H9 (cell line): ENCODE measurements around the gene LGALS9. TPM values are rescaled to one million over a fixed set of nuclear protein-coding genes. Genes with fewer than 3 reads are reported as not detected.
A peak's percentile ranks its signal among the peaks of the same experiment; 100 is the strongest.
"Not testable (repeated sequence)": the region's sequence is repeated elsewhere in the genome, so short reads cannot be mapped to it uniquely, and the experiment has no call there.

Experiments
- DNase-seq: peaks from one replicate; pipeline ENCODE4 v3.0.0-alpha.2; 2017
- H2AFZ ChIP-seq: one replicate; pipeline ENCODE4 v1.6.1; 2013; ENCODE audit warnings: mild to moderate bottlenecking, low read length, control low read depth, moderate library complexity
- H2AK5ac ChIP-seq: 2 replicates; pipeline ENCODE4 v1.6.1; 2013; ENCODE audit warnings: low read length, control low read depth, mixed read lengths; ENCODE audit not compliant: insufficient read length
- H2BK120ac ChIP-seq: one replicate; pipeline ENCODE4 v1.6.1; 2013; ENCODE audit warnings: low read depth, mild to moderate bottlenecking, low read length, control low read depth, inconsistent platforms; ENCODE audit not compliant: poor library complexity, severe bottlenecking
- H2BK12ac ChIP-seq: 2 replicates; pipeline ENCODE4 v1.6.1; 2013; ENCODE audit warnings: low read length, control low read depth, mixed read lengths, low read depth; ENCODE audit not compliant: insufficient read length
- H2BK15ac ChIP-seq: 2 replicates; pipeline ENCODE4 v1.6.1; 2013; ENCODE audit warnings: low read depth, low read length, control low read depth
- H2BK20ac ChIP-seq: one replicate; pipeline ENCODE4 v1.6.1; 2013; ENCODE audit warnings: low read depth, mild to moderate bottlenecking, low read length, control low read depth, inconsistent platforms; ENCODE audit not compliant: poor library complexity, severe bottlenecking
- H2BK5ac ChIP-seq: 2 replicates; pipeline ENCODE4 v1.6.1; 2013; ENCODE audit warnings: low read length, control low read depth, mixed read lengths; ENCODE audit not compliant: insufficient read length
- H3K14ac ChIP-seq: 2 replicates; pipeline ENCODE4 v1.6.1; 2013; ENCODE audit warnings: low read length, control low read depth; ENCODE audit not compliant: insufficient read depth
- H3K18ac ChIP-seq: 2 replicates; pipeline ENCODE4 v1.6.1; 2013; ENCODE audit warnings: low read depth, mild to moderate bottlenecking, mixed read lengths, low read length, control low read depth; ENCODE audit not compliant: insufficient read length
- H3K23ac ChIP-seq: 2 replicates; pipeline ENCODE4 v1.6.1; 2013; ENCODE audit warnings: low read length, control low read depth, mixed read lengths, low read depth; ENCODE audit not compliant: insufficient read length
- H3K23me2 ChIP-seq: 2 replicates; pipeline ENCODE4 v1.6.1; 2013; ENCODE audit warnings: low read depth, mild to moderate bottlenecking, mixed read lengths, low read length, control low read depth; ENCODE audit not compliant: insufficient read length, poor library complexity, severe bottlenecking
- H3K27ac ChIP-seq: 2 replicates; pipeline ENCODE4 v1.5.1; 2013; ENCODE audit warnings: low read length, control low read depth, mixed read lengths, low read depth; ENCODE audit not compliant: insufficient read length
- H3K27me3 ChIP-seq: 2 replicates; pipeline ENCODE4 v1.6.1; 2013; ENCODE audit warnings: low read length, control low read depth, inconsistent platforms; ENCODE audit not compliant: insufficient read depth
- H3K4ac ChIP-seq: 2 replicates; pipeline ENCODE4 v1.6.1; 2013; ENCODE audit warnings: low read depth, mild to moderate bottlenecking, control low read depth, inconsistent platforms, low read length, moderate library complexity
- H3K4me1 ChIP-seq: 2 replicates; pipeline ENCODE4 v1.6.1; 2013; ENCODE audit warnings: low read length, control low read depth, inconsistent platforms; ENCODE audit not compliant: insufficient read depth
- H3K4me2 ChIP-seq: 2 replicates; pipeline ENCODE4 v1.6.1; 2013; ENCODE audit warnings: low read length, control low read depth, mixed read lengths; ENCODE audit not compliant: insufficient read length, insufficient read depth
- H3K56ac ChIP-seq: 2 replicates; pipeline ENCODE4 v1.6.1; 2013; ENCODE audit warnings: low read depth, mild to moderate bottlenecking, mixed read lengths, low read length, control low read depth; ENCODE audit not compliant: insufficient read length
- H3K79me1 ChIP-seq: 2 replicates; pipeline ENCODE4 v1.6.1; 2013; ENCODE audit warnings: low read depth, mild to moderate bottlenecking, moderate library complexity, low read length, control low read depth, inconsistent platforms; ENCODE audit not compliant: insufficient read depth, poor library complexity, severe bottlenecking
- H3K79me2 ChIP-seq: 2 replicates; pipeline ENCODE4 v1.6.1; 2013; ENCODE audit warnings: low read length, control low read depth, inconsistent platforms; ENCODE audit not compliant: insufficient read depth
- H3K9ac ChIP-seq: 2 replicates; pipeline ENCODE4 v1.6.1; 2013; ENCODE audit warnings: low read length, control low read depth, mixed read lengths; ENCODE audit not compliant: insufficient read length; ENCODE audit errors: extremely low read depth
- H3K9me3 ChIP-seq: one replicate; pipeline ENCODE4 v1.6.1; 2013; ENCODE audit warnings: low read depth, low read length, inconsistent platforms; ENCODE audit not compliant: control insufficient read depth
- H3T11ph ChIP-seq: one replicate; pipeline ENCODE4 v1.6.1; 2013; ENCODE audit warnings: mild to moderate bottlenecking, low read length, control low read depth, inconsistent platforms
- H4K20me1 ChIP-seq: one replicate; pipeline ENCODE4 v1.6.1; 2013; ENCODE audit not compliant: control insufficient read depth, insufficient read length, insufficient read depth
- H4K5ac ChIP-seq: 2 replicates; pipeline ENCODE4 v1.6.1; 2013; ENCODE audit warnings: low read depth, mild to moderate bottlenecking, mixed read lengths, low read length, control low read depth; ENCODE audit not compliant: insufficient read length
- H4K8ac ChIP-seq: replicated peaks from 2 replicates; pipeline ENCODE4 v1.6.1; 2013; ENCODE audit warnings: low read length, control low read depth, mixed read lengths, low read depth; ENCODE audit not compliant: insufficient read length
- H4K91ac ChIP-seq: 2 replicates; pipeline ENCODE4 v1.6.1; 2013; ENCODE audit warnings: low read depth, mild to moderate bottlenecking, moderate library complexity, mixed read lengths, low read length, control low read depth; ENCODE audit not compliant: insufficient read length
- H3K27ac Mint-ChIP-seq, 3 experiments: 2 replicates in 2 of 3; 3 replicates in 1 of 3; pipeline ENCODE4 v1.8.0; 2020 to 2021; ENCODE audit warnings: mixed read lengths in 3 of 3, mild to moderate bottlenecking in 1 of 3, moderate library complexity in 1 of 3
- H3K27me3 Mint-ChIP-seq: 2 replicates; pipeline ENCODE4 v1.8.0; 2021; ENCODE audit warnings: low read depth, mild to moderate bottlenecking, moderate library complexity, mixed read lengths
- H3K36me3 Mint-ChIP-seq, 3 experiments: 2 replicates in 2 of 3; 3 replicates in 1 of 3; pipeline ENCODE4 v1.8.0; 2020 to 2021; ENCODE audit warnings: low read depth in 3 of 3, mixed read lengths in 3 of 3; ENCODE audit not compliant: insufficient read depth in 1 of 3
- H3K4me1 Mint-ChIP-seq, 2 experiments: 2 replicates each; pipeline ENCODE4 v1.8.0; 2020; ENCODE audit warnings: mixed read lengths in 2 of 2
- H3K4me3 Mint-ChIP-seq, 2 experiments: 2 replicates in 1 of 2; 3 replicates in 1 of 2; pipeline ENCODE4 v1.8.0; 2020 to 2021; ENCODE audit warnings: mild to moderate bottlenecking in 2 of 2, mixed read lengths in 2 of 2, moderate library complexity in 1 of 2
- H3K9me3 Mint-ChIP-seq, 2 experiments: 2 replicates in 1 of 2; 3 replicates in 1 of 2; pipeline ENCODE4 v1.8.0; 2020; ENCODE audit warnings: mild to moderate bottlenecking in 2 of 2, mixed read lengths in 2 of 2, moderate library complexity in 1 of 2
- WGBS: extraction: QIAGEN DNeasy Blood & Tissue Kit; methylation state at CpG from one replicate; pipeline ENCODE4 v1.1.7; 2013; ENCODE audit warnings: missing lambda C conversion rate, low lambda C conversion rate, mixed read lengths; ENCODE audit not compliant: insufficient read length; ENCODE audit errors: extremely low coverage; 5-methylcytosine and 5-hydroxymethylcytosine counted together
- total RNA-seq: library from RNA; stranded (reverse); gene quantifications from 2 replicates; pipeline ENCODE4 v1.2.1, GENCODE V29; 2021
- TF ChIP-seq, protein P1 (sequence below): fragments of 200-600 bp; sonication (generic); conservative IDR thresholded peaks from 3 replicates; pipeline ENCODE4 v1.8.0; 2021; ENCODE audit warnings: antibody characterized with exemption, mild to moderate bottlenecking

The LGALS9 gene
- total RNA-seq, 1 experiment from 2014 or later, result 2.5 TPM

- H3K56ac ChIP-seq, result no peak overlapping the region
- no peaks in the 10 kb centered on the region for H3K27me3 ChIP-seq
- no peaks in the 10 kb centered on the region for H3K79me1 ChIP-seq
- H3K9me3 ChIP-seq, result no peaks in the 10 kb centered on the region
- no CpG with 5 or more reads among the region's 11 CpGs for WGBS
- no peak overlapping the region for H3K14ac ChIP-seq
- H3K4me3 Mint-ChIP-seq, result no peak overlapping the region
- no peak overlapping the region for H3K4ac ChIP-seq
- no peaks in the 10 kb centered on the region; a peak in 1 of 7 replicates for H3K36me3 Mint-ChIP-seq
- no peak overlapping the region for H2AFZ ChIP-seq
- no peak overlapping the region for H3K27ac ChIP-seq
- peak overlapping the region in 2 of 3 experiments; percentile 44 to 58; a peak in 3 of 7 replicates for H3K27ac Mint-ChIP-seq
- H2BK5ac ChIP-seq, result no peak overlapping the region
- no peak overlapping the region for H3K9ac ChIP-seq
- H3K4me2 ChIP-seq, result no peak overlapping the region
- no peak overlapping the region for H2AK5ac ChIP-seq
- H4K8ac ChIP-seq, result no peak overlapping the region
- no peak overlapping the region for H4K91ac ChIP-seq
- H2BK120ac ChIP-seq, result no peak overlapping the region
- no peak overlapping the region for H3K18ac ChIP-seq
- H3K27me3 Mint-ChIP-seq, result no peaks in the 10 kb centered on the region
- no peak for DNase-seq
- H2BK20ac ChIP-seq, result no peak overlapping the region
- no peaks in the 10 kb centered on the region for H4K20me1 ChIP-seq
- TF ChIP-seq, protein P1, sequence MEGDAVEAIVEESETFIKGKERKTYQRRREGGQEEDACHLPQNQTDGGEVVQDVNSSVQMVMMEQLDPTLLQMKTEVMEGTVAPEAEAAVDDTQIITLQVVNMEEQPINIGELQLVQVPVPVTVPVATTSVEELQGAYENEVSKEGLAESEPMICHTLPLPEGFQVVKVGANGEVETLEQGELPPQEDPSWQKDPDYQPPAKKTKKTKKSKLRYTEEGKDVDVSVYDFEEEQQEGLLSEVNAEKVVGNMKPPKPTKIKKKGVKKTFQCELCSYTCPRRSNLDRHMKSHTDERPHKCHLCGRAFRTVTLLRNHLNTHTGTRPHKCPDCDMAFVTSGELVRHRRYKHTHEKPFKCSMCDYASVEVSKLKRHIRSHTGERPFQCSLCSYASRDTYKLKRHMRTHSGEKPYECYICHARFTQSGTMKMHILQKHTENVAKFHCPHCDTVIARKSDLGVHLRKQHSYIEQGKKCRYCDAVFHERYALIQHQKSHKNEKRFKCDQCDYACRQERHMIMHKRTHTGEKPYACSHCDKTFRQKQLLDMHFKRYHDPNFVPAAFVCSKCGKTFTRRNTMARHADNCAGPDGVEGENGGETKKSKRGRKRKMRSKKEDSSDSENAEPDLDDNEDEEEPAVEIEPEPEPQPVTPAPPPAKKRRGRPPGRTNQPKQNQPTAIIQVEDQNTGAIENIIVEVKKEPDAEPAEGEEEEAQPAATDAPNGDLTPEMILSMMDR, result 0 out of 3 replicates have a peak, but pooled peaks have one; percentile 14
- H3K4me1 ChIP-seq, result no peaks in the 10 kb centered on the region; the same call in 1 of the 2 replicates
- no peaks in the 10 kb centered on the region for H3K9me3 Mint-ChIP-seq
- no peaks in the 10 kb centered on the region for H3K79me2 ChIP-seq
- H2BK12ac ChIP-seq, result no peak overlapping the region
- no peaks in the 10 kb centered on the region for H3K23me2 ChIP-seq
- H3K4me1 Mint-ChIP-seq, result peaks cover 3 to 7% of the 10 kb centered on the region in 2 experiments; a peak in 3 of 4 replicates
- no peak overlapping the region for H3K23ac ChIP-seq
- no peak overlapping the region for H4K5ac ChIP-seq
- H3T11ph ChIP-seq, result no peak overlapping the region
- no peak overlapping the region for H2BK15ac ChIP-seq
Observed at GRCh38 chr17:27631897-27632725, 1.1 kb downstream of the LGALS9 start.

DNA sequence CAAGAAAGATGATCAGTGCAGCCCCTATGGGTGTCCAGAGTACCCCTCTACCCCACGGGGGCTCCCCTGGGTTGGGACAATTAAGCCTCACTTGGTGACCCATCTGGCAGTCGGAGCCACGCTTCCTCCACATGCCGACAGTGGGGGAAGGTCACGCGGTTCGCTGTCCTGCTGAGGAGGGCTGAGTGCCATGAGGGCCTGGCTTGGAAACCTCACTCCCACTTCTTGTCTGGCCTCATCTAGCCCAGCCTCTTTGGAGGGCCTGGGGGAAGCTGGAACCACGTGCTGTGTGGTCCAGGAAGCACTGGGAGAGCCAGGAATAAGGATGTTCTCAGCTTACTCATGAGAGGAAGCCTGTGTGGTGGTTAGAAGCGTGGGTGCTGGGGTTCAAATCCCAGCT, 1.8 kb downstream of the LGALS9 start:
- WGBS, result no CpG with 5 or more reads among the region's 9 CpGs
- H3K79me2 ChIP-seq, H2AK5ac ChIP-seq, H4K5ac ChIP-seq, H2BK20ac ChIP-seq, H3K79me1 ChIP-seq, H3K4ac ChIP-seq, H3K36me3 Mint-ChIP-seq, H4K20me1 ChIP-seq, DNase-seq, H4K91ac ChIP-seq, H4K8ac ChIP-seq, H3K23me2 ChIP-seq, H3K9me3 ChIP-seq, H2BK5ac ChIP-seq, H2BK120ac ChIP-seq, H3K27ac ChIP-seq, H3K27me3 Mint-ChIP-seq, H3K9me3 Mint-ChIP-seq, H2BK15ac ChIP-seq, H3K4me1 Mint-ChIP-seq, H3K27me3 ChIP-seq, H3T11ph ChIP-seq, H3K4me2 ChIP-seq, H3K4me1 ChIP-seq, H3K56ac ChIP-seq, H3K4me3 Mint-ChIP-seq, H3K18ac ChIP-seq, H3K9ac ChIP-seq, H2BK12ac ChIP-seq, H2AFZ ChIP-seq, H3K14ac ChIP-seq, H3K23ac ChIP-seq: not testable (repeated sequence)
- 0 out of 7 replicates have a peak overlapping the region, but pooled peaks of 1 of the 3 experiments have one; percentile 18 for H3K27ac Mint-ChIP-seq
